ENCODE measurements around the gene CLSTN2. TPM values are rescaled to one million over a fixed set of nuclear protein-coding genes. Genes with fewer than 3 reads are reported as not detected.

The CLSTN2 gene
- total RNA-seq, 4 donors from 2014 or later = 13.4 to 21.3 (median 19.4) TPM

DNA sequence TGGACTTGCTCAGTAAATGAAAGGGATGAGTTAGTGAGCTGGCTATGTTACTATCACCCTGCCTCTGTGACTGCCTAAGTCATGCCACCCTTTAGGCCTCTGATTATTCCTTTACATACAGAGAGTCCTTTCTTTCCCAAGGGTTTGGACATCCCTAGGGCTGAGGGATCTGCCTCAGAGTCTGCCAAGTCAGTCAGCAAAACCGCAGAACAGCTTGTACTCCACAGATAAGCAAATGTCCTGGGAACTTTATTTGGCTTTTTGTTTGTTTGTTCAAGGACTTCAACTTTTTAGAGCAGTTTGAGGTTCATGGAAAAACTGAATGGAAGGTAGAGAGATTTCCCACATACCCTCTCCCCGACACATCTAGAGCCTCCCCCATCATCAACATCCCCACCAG lies 660.3 kb downstream of the CLSTN2 start:
- Histone ChIP-seq H3K9me3 (peaks cover 0 to 3% (median 0%) of the 10 kb centered on the region in 4 donors), H3K36me3 (no peaks in the 10 kb centered on the region), H3K27me3 (no peaks in the 10 kb centered on the region), H3K27ac (peak overlapping the region in 1 of 4 donors; percentile 2), H3K4me3 (no peak overlapping the region), H3K4me1 (peaks cover 0 to 3% (median 0%) of the 10 kb centered on the region in 4 donors)
- TF ChIP-seq EP300 (IDR thresholded peaks at IDR 0.05) (peak in 1 of 2 donors; percentile 35), POLR2A (IDR thresholded peaks at IDR 0.05) (no peak)
- 50 to 64% methylated on average over 2 of the region's 2 CpGs for WGBS, 2 donors
- no peak for DNase-seq (ENCODE audit: low spot score in 2 of 2)

DNA sequence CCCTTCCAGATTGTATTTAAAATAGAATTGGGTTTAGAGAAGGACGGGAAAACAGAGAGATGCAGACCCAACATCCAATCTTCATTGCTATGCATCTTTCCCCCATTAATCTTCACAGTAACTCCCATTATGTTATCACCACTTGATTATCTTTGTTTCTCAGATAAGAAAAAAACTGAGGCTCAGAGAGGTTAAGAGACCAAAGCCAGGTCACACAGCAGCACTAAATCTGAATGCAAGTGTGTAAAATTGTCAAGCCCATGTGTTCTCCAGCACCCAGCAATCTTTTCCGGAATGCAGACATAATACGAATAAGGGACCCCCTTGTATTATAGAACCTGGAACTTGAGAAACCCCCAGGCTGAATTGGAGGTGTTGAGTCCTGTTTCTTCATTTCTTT lies 662.4 kb downstream of the CLSTN2 start:
- WGBS, 2 donors = 86 to 87% methylated on average over 3 of the region's 3 CpGs
- Histone ChIP-seq H3K4me3 (no peak overlapping the region), H3K27me3 (no peaks in the 10 kb centered on the region), H3K9me3 (no peaks in the 10 kb centered on the region), H3K36me3 (no peaks in the 10 kb centered on the region), H3K27ac (no peak overlapping the region), H3K4me1 (peaks cover 0 to 3% (median 0%) of the 10 kb centered on the region in 4 donors)
- no peak for TF ChIP-seq EP300 (IDR thresholded peaks at IDR 0.05)
- no peak for TF ChIP-seq CTCF (IDR thresholded peaks at IDR 0.05)
- TF ChIP-seq POLR2A (IDR thresholded peaks at IDR 0.05) = no peak
- no peak for DNase-seq (ENCODE audit: low spot score in 2 of 2)

GRCh38 chr3:140597792-140598191 lies 662.8 kb downstream of the CLSTN2 start:
- WGBS, 2 donors = 71 to 73% methylated on average over 2 of the region's 2 CpGs
- TF ChIP-seq EP300 (IDR thresholded peaks at IDR 0.05) (no peak), CTCF (IDR thresholded peaks at IDR 0.05) (no peak), POLR2A (IDR thresholded peaks at IDR 0.05) (no peak)
- Histone ChIP-seq H3K36me3 (no peaks in the 10 kb centered on the region), H3K4me3 (no peak overlapping the region), H3K4me1 (peaks cover 0 to 3% (median 0%) of the 10 kb centered on the region in 4 donors), H3K27me3 (no peaks in the 10 kb centered on the region), H3K9me3 (no peaks in the 10 kb centered on the region), H3K27ac (no peak overlapping the region)
- DNase-seq (ENCODE audit: low spot score in 2 of 2) = no peak

DNA sequence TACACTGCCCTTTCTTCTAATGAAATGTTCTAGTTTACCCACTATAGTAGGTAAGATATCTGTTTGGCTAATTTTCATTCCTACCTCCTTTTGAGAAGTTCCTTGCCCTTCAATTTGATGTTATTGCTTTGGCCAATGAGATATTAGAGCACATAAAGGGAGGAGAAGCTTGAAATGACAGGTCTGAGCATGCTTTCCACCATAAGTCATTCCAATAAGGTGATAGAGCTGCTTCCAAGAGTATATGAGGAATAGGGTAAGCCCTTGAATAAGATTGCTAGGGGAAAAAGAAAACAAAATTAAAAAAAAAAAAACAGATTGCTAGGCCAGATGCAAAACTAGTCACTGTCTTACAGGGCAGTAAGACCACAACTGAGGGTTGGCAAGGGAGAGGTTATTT lies 664.0 kb downstream of the CLSTN2 start:
- H3K36me3 ChIP-seq = no peaks in the 10 kb centered on the region
- no peak overlapping the region for H3K4me3 ChIP-seq
- peaks cover 0 to 3% (median 0%) of the 10 kb centered on the region in 4 donors for H3K4me1 ChIP-seq
- TF ChIP-seq EP300 (IDR thresholded peaks at IDR 0.05) (no peak), CTCF (IDR thresholded peaks at IDR 0.05) (no peak), POLR2A (IDR thresholded peaks at IDR 0.05) (no peak)
- no peak for DNase-seq (ENCODE audit: low spot score in 2 of 2)
- no peaks in the 10 kb centered on the region for H3K27me3 ChIP-seq
- no peak overlapping the region for H3K27ac ChIP-seq
- no peaks in the 10 kb centered on the region for H3K9me3 ChIP-seq

- 83 to 100% methylated on average over 1 of the region's 1 CpG for WGBS, 2 donors
- no peak for DNase-seq (ENCODE audit: low spot score in 2 of 2)
- TF ChIP-seq POLR2A (IDR thresholded peaks at IDR 0.05) (no peak), CTCF (IDR thresholded peaks at IDR 0.05) (no peak), EP300 (IDR thresholded peaks at IDR 0.05) (no peak)
Measured at GRCh38 chr3:140599496-140599895, 664.5 kb downstream of the CLSTN2 start.

DNA sequence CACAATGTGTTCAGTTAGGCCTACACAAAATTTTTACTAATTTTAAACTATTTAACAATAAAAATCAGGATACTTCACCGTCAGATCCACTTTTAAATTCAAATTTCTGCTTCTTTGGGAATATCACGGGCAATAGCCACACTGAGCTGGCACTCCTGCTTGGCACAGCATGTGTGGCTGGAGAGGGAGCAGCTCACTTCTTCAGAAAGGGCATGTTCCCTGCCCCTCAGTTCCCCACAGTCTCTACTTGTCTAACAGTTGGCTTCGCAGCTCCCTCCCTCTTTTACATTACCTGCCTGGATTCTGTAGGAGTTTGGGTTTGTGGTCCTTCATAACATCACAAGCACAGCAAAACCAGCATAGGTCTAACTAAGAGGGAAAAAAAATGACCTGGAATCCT lies 666.9 kb downstream of the CLSTN2 start:
- H3K9me3 ChIP-seq = peaks cover 0 to 3% (median 0%) of the 10 kb centered on the region in 4 donors
- no peaks in the 10 kb centered on the region for H3K36me3 ChIP-seq
- WGBS, 2 donors = 95 to 96% methylated on average over 3 of the region's 3 CpGs
- no peaks in the 10 kb centered on the region for H3K27me3 ChIP-seq
- no peak overlapping the region for H3K4me3 ChIP-seq
- DNase-seq (ENCODE audit: low spot score in 2 of 2) = no peak
- no peak overlapping the region for H3K27ac ChIP-seq
- TF ChIP-seq EP300 (IDR thresholded peaks at IDR 0.05) = no peak
- TF ChIP-seq CTCF (IDR thresholded peaks at IDR 0.05) = no peak
- TF ChIP-seq POLR2A (IDR thresholded peaks at IDR 0.05) = no peak
- peaks cover 0 to 2% (median 0%) of the 10 kb centered on the region in 4 donors for H3K4me1 ChIP-seq

More at GRCh38 chr3:140599496-140599895, 664.5 kb downstream of the CLSTN2 start:
- no peaks in the 10 kb centered on the region for H3K27me3 ChIP-seq
- no peaks in the 10 kb centered on the region for H3K9me3 ChIP-seq
- no peaks in the 10 kb centered on the region for H3K36me3 ChIP-seq
- no peak overlapping the region for H3K27ac ChIP-seq
- H3K4me3 ChIP-seq = no peak overlapping the region
- peaks cover 0 to 3% (median 0%) of the 10 kb centered on the region in 4 donors for H3K4me1 ChIP-seq

All from tibial nerve (tissue), 4 donors.